Activated CD4-positive, alpha-beta T cell treated with anti-CD3 and anti-CD28 coated beads, Interleukin-2, amount 50 U/mL, for 48 hours (primary cell): ENCODE results near the gene WWP2.
"Not testable (repeated sequence)": the region's sequence is repeated elsewhere in the genome, so short reads cannot be mapped to it uniquely, and the experiment has no call there.

Experiments used
- DNase-seq, 2 experiments: peaks; one replicate each; pipeline ENCODE4 v3.0.0-alpha.2; 2020

The WWP2 gene

DNA sequence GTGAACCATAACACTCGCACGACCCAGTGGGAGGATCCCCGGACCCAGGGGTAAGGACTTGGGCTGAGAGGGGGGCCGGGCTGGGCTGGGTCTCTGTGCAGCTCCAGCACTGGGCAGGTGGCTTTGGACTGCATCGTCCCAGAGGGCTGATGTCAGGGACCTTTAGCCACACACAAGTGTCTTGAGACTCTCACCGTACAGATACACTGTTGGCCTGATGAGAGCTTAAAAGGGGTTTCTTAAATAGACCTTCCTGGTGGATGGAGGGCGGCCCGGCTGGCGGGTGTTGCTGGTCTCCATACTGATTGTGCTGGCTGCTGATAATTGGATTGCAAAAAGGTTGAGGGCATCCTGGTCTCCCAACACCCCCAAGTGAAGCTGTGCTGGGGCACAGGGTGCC, 167.3 kb downstream of the WWP2 start:
- no peak for DNase-seq

GRCh38 chr16:69930117-69930776, 168.1 kb downstream of the WWP2 start:
- peak; percentile 28 to 45 for DNase-seq

DNA sequence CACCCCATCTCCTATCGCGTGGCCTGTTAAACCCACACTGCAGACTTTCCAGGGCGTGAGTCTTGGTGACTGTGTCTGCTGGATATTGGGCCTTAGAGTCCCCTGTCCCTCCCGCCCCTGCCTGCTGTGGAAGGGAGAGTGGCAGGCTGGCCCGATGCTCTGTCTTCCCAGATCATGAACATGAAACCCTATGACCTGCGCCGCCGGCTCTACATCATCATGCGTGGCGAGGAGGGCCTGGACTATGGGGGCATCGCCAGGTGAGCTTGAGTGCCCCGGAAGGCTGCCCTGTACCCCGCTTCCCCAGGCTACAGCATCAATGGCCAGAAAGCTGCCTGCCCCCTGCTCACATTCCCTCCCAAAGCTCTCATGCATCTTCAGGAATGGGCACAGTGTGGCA, 169.5 kb downstream of the WWP2 start:
- no peak for DNase-seq

DNA sequence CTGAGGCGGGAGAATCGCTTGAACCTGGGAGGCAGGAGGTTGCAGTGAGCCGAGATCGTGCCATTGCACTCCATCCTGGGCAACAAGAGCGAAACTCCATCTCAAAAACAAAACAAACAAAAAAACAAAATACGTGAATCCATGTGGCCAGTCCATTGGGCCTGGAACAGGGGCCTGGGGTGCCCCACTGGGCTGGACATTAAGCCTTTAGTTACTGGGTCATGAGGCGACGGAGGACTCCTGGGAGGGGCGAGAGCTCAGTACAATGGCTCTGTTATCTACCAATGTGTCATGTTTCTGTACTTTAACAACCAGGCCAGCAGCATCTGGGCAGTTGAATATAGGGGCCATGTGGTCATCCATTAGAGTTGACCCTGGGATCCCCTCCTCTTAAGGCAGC, 170.1 kb downstream of the WWP2 start:
- DNase-seq, result no peak

DNA sequence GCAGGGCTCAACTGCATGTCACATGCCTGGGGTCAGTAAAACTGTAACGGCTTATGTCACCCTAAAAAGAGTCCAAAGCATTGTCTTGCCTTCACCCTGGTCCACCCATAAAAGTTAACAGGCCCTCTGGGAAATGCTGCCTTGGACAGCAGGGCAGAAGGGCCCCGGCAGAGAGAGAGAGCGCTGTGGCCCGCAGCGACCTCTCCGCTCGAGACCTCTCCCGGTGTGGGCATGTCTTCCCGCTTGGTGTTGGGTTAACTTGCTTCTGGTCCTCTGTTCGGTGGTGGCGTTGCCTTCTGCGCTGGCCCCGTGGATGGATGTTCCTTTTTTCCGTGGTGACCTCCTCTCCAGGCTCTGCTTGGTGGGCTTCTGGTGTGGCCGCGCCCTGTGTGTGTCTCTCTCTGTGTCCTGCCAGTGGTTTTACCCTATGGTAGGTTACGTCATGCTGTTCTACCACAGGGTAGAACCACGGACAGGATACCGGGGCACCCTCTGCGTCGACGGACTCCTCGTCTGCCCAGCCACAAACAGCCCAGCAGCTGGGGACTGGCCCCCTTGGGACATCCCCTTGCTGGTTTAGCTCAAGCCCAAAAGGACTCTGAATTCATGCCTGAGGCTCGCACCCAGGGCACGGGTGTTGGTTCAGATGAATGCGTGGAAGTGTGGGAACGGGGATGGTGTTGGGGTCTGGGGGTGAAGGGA, 170.7 kb downstream of the WWP2 start:
- DNase-seq, result no peak

GRCh38 chr16:69934044-69934443, 171.9 kb downstream of the WWP2 start:
- no peak for DNase-seq

- DNase-seq, result no peak
Measured at GRCh38 chr16:69934751-69935150, 172.6 kb downstream of the WWP2 start.

DNA sequence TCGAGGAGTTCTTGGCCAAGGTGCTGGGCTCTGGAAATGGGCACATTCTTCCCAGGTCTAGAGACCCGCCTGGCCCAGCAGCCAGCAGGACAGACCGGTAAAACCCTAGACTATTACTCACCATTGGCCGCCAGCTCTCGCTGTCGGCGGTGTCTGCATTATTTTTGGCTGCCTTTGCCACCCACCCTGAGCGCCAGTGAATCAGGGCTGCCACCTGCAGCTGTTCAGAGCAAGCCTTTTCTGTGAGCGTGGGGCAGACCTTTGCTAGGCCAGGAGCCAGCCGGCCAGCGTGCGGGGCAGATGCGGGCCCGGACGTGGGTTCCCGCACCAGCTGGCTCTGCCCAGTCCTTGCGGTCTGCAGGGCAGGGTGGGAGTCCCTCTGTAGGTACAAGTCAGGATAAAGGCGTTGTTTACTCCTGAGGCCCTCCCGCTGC, 173.2 kb downstream of the WWP2 start:
- no peak for DNase-seq

DNA sequence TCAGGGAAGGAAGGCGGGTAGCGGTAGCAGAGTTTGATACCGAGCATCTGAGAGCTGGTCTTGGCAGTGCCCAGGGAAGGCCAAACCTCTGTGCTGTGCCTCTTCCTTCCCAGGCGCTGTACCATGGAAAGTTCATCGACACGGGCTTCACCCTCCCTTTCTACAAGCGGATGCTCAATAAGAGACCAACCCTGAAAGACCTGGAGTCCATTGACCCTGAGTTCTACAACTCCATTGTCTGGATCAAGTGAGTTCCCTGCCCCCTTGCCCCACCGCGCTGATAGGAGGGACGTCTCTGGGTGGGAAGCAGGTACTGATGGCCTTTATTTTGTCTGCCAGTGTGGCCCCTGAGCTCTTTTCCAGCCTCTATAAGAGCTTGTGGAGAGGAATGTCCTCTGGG, 173.6 kb downstream of the WWP2 start:
- DNase-seq, result no peak

DNA sequence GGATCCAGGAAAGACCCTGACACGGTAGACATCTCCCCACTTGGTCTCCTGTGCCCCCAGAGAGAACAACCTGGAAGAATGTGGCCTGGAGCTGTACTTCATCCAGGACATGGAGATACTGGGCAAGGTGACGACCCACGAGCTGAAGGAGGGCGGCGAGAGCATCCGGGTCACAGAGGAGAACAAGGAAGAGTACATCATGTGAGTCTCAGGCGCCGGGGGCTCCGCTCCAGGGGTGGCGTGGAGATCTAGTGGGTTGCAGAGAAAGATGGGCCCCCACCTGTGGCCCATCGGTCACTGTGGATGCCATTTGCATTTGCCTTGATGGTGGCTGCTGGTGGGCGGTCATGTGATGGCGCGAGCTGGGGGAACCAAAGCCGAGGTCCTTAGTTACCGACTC, 174.1 kb downstream of the WWP2 start:
- no peak for DNase-seq

DNA sequence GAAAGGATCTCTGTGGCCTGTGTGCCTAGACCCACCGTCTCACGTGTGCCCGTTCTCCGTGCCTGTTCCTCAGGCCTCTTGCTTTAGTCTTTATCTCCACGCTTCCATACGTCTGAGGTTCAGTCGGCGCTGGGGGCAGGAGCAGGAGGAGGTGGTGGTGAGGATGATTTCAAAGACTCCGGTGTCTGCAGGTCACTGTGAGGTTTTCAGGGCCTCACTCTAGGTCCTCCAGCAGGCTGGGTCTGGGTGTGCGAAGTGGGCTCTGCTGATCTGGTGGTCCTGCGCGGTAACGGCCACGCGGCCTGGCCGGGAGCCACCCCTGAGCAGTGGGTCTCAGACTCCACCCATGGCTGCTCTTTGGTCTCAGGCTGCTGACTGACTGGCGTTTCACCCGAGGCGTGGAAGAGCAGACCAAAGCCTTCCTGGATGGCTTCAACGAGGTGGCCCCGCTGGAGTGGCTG, 174.6 kb downstream of the WWP2 start:
- DNase-seq, result no peak

GRCh38 chr16:69937465-69937951, 175.4 kb downstream of the WWP2 start:
- DNase-seq, result no peak

DNA sequence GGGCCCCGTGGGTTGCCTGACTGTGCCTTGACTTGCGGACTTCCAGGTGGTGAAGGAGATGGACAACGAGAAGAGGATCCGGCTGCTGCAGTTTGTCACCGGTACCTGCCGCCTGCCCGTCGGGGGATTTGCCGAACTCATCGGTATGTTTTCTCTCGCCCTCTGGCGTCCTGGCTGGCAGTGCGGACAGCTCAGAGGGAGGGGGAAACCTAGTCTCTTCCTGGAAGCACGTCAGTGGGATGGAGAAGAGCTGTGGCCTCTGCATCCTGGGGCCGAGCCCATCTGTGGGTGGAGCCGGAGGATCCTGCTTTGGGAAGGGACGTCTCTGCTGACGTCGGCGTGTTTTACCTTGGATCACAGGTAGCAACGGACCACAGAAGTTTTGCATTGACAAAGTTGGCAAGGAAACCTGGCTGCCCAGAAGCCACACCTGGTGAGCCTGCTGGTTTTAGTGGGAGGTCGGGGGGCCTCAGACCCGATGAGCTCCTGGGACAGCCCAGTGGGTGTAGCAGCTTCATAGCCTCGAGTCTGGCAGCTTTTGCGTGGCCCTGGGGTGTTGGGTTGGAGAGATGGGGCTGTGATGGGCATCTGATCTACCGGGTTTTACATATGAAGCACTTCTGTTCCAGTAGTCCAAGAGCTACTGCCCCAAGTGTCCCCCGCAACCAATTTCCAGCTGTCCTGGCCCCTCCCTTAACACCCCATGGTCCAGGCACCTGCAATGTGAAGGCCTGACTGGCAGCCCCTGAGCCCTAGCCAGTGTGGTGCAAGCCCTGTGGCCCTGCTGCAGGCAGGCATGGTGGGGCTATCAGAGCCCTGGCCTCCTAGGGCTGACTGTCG, 177.1 kb downstream of the WWP2 start:
- no peak for DNase-seq

DNA sequence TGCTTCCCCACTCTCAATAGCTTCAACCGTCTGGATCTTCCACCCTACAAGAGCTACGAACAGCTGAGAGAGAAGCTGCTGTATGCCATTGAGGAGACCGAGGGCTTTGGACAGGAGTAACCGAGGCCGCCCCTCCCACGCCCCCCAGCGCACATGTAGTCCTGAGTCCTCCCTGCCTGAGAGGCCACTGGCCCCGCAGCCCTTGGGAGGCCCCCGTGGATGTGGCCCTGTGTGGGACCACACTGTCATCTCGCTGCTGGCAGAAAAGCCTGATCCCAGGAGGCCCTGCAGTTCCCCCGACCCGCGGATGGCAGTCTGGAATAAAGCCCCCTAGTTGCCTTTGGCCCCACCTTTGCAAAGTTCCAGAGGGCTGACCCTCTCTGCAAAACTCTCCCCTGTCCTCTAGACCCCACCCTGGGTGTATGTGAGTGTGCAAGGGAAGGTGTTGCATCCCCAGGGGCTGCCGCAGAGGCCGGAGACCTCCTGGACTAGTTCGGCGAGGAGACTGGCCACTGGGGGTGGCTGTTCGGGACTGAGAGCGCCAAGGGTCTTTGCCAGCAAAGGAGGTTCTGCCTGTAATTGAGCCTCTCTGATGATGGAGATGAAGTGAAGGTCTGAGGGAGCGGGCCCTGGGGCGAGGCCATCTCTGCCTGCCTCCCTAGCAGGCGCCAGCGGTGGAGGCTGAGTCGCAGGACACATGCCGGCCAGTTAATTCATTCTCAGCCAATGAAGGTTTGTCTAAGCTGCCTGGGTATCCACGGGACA, 177.9 kb downstream of the WWP2 start:
- no peak for DNase-seq

DNA sequence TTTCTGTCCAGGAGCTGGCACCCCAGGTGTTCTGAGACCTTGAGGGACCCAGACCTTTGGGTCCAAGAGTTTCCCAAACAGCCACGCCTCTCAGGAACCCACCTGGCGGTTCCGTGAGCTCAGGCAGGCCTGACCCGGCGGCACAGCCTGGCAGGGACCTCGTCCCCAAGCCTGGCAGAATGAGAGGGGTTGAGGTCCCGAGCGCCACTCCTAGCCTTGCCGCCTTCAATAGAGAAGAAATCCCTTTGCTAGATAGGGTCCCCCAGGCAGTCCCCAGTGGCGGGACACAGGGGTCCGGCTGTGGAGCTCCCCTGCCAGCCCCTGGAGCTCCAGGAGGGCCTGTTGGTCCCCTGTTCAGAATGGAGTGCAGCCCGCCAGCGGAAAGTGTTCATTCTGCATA, 178.5 kb downstream of the WWP2 start:
- no peak for DNase-seq

GRCh38 chr16:69941251-69942098, 179.3 kb downstream of the WWP2 start:
- no peak for DNase-seq

DNA sequence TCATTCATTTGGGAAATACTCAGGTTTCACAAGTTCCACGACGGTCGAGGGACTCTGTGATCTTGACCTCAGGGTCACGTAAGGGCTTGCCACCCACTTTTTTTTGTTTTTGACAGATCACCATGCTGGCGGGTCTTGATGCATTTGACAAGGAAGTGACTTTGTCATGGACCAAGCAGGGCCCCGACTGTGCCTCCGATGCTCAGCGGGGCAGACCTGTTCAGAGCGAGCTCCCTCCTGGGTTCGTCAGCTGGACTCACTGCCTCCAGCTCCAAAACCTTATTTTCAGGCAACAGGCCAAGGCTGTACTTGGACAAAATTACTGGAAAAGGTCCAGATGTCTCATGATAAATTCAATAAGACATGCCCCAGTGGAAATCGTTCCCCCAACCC, 180.0 kb downstream of the WWP2 start:
- DNase-seq, result no peak

DNA sequence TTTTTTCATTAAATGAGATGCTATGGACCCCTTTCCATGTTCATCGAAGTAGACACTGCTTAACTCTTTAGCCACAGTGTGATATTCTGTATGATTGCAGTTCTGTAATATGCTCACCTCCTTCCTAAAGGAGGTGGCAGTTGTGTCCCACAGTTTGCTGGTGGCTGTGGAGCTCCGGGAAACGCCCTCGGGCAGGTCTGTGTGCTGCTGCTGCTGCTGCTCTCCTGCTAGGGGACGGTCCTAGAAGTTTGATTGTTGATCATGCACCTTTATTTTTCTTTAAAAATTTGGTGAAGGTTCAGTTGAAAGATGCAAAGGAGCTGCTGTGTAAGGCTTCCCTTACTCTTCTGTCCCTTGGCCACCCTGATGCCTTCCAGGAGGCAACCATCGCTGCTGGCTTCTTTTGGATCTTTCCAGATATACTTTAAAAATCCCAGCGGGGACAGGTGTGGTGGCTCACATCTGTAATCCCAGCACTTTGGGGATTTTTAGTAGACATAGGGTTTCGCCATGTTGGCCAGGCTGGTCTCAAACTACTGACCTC, 180.6 kb downstream of the WWP2 start:
- no peak for DNase-seq

GRCh38 chr16:69943241-69944036, 181.3 kb downstream of the WWP2 start:
- not testable (repeated sequence) for DNase-seq

DNA sequence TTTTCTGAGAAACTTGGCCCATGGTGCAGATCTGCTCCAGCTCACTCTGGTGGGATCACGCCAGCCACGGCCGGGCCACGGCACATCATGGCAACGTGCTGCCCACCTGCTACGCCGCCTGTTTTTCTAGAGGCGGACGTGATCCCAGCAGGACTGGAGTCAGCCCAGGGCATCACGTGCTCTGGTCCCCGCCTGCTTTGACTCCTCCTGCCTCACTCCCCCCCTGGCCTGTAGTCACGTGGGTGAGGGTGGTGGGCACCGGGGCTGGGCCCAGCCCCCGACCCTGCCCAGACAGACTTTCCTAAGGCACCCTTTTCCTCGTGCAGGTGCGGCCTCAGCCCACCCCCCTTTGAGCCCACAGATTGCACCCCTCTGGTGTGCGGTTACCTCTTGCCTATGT, 188.3 kb downstream of the WWP2 start:
- DNase-seq, result not testable (repeated sequence)
